GM19239 (cell line): ENCODE measurements around the gene SLFN5.
"Not testable (repeated sequence)": the region's sequence is repeated elsewhere in the genome, so short reads cannot be mapped to it uniquely, and the experiment has no call there.

ENCODE experiments used
- DNase-seq: peaks from one replicate; pipeline ENCODE4 v3.0.0; 2011; ENCODE audit warnings: low spot score; ENCODE audit not compliant: insufficient read length
- FAIRE-seq: peaks from 2 replicates; lab custom pipeline; 2011; peaks lifted over from hg19 to GRCh38; lab: Jason Lieb, UNC

Gene SLFN5

DNA sequence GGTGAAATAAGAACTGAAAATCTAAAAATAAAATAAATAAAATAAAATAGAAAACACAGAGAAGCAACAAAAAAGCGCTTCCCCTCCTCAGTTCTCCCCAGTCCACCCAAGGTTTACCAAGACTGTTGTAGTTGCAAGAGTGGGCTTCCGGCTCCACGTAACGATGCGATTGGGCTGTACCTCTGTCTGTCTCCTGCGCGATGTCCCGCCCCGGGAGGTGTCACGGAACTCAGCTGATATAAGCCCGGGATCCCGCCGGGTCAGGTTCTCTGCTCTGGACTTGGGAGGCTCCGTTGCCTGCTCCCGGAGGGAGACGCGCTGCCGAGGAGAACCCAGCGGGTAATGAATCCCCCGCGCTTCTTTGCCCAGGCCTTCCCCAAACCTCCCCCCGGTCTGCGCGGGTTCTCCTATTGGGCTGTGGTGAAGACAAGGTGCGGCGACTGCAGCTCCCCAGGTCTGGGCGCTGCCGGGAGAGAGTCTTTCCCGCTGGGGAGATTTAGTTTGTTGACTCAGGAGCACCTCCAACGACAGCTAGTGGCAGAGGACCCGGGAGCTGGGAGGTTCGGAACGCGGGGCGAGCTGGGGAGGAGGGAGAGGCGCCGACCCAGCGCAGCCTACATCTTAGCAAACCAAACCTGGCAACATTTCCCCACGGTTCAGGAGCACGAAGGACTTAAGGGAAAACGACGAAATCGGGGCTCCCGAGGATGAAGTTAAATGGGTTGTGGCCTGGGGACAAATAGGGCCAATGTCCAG is at the start of gene SLFN5:
TSS of gene SLFN5 (plus strand) at position 268 of the 756 bp plus-strand sequence. CDS start 15,619 bp downstream, outside the sequence.
- DNase-seq (peak; percentile 64), FAIRE-seq (no peak)

DNA sequence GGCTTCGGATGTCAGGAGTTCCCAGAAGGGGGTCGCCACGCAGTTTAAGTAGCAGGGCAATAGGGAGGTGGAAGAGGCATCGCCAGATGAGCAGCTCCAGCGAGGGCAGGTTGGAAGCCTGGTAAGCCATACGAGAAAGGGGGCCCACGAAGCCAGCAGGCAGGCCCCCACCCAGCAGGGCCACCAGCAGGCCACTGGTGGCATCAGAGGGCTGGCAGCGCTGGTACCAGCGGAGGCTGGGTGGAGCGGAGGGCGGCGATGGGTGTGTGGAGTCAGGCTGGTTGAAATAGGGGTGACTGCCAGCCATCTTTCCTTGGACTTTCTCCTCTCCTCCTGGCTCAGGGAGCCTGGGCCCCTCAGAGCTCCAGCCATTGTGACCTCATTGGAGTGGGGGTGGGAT is 48.9 kb upstream of the SLFN5 start, which contains the start of gene SLC35G3:
TSS of gene SLC35G3 (minus strand) at position 393 of the 400 bp plus-strand sequence. CDS start at position 307, 86 bp downstream.
- FAIRE-seq, DNase-seq: not testable (repeated sequence)

DNA sequence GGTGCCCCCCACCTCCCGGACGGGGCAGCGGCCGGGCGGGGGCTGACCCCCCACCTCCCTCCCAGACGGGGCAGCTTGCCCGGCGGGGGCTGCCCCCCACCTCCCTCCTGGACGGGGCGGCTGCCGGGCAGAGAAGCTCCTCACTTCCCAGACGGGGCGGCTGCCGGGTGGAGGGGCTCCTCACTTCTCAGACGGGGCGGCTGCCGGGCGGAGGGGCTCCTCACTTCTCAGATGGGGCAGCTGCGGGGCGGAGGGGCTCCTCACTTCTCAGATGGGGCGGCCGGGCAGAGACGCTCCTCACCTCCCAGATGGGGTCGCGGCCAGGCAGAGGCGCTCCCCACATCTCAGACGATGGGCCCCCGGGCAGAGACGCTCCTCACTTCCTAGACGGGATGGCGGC is 47.8 kb upstream of the SLFN5 start:
- DNase-seq, FAIRE-seq: not testable (repeated sequence)

DNA sequence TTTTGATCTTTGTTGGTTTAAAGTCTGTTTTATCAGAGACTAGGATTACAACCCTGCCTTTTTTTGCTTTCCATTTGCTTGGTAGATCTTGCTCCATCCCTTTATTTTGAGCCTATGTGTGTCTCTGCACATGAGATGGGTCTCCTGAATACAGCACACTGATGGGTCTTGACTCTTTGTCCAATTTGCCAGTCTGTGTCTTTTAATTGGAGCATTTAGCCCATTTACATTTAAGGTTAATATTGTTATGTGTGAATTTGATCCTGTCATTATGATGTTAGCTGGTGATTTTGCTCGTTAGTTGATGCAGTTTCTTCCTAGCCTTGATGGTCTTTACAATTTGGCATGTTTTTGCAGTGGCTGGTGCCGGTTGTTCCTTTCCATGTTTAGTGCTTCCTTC is 40.3 kb upstream of the SLFN5 start:
- not testable (repeated sequence) for FAIRE-seq, DNase-seq

DNA sequence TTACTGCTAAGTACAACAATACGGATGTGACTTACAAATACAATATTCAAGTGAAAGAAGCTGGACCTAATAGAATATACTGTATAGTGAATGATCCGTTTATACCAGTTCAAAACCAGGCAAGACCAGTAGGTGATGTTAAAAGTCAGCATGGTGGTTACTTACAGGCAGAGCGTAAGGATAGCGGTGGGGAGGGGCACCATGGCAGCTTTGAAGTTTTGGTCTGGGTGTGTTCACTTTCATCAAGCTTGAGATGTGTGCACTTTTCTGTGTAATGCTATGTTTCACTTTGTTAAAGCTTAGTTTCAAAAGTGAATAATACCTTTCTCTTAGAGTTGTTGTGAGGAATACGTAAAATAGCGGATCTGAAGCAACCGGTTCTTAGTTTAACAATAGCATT is 32.1 kb upstream of the SLFN5 start:
- no peak for FAIRE-seq
- DNase-seq: no peak

DNA sequence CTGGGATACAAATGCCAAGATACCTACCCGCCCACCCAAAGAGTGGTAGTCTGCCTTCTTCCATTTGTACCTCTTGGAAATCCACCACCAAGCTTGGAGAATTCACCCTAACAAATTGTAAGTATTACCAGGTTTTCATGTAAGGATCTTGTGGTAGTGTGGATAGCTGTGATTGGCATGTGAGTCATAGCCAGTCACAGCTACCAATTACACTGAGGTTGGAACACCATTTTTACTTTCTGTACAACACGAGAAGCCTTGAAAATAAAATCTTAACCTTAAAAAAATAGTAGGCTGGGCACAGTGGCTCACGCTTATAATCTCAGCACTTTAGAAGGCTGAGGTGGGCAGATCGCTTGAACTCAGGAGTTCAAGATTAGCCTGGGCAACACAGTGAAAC is 30.2 kb upstream of the SLFN5 start:
- FAIRE-seq (no peak), DNase-seq (no peak)

DNA sequence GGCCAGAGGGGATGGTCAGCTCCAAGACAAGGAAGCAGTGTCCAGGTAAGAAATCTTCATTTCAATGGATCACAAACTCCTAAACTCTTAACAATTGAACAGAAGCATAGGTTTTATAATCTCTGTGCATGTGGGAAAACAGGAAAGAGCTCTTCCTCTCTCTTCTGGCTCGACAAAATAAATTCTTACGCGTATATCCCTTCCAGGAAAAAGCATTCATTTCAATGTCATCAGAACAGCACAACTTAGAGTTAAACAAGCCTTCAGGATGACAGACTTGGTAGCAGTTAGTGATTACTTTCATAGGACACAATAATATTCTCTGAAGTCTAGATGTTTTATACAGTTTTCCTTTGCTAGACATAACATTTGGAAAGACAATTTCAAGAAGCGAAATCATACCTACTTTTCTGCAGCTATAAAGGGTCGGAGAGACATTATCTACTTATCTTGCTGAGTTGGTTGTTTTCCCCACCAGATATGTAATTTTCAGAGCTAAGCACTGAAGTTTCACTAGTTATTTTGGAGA is 29.4 kb upstream of the SLFN5 start:
- no peak for FAIRE-seq
- DNase-seq: no peak

DNA sequence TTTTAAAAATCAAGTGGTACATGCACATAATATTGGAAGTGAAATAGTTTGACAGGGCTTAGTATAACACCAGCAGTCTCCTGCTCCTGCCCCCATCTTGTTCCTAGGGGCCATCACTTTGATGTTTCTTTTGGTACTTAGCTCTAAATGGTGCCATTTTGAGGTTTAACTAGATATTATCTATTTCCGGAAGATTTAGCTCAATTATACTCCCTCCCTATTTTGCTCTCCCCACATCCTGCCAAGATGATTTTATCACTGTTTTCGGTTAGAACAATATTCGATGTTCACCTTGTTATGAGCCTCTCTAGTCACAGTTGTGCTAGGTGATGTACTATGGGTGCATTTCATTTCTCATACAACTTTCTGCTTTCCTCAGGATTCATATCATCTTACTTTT is 28.7 kb upstream of the SLFN5 start:
- peak; percentile 52 for FAIRE-seq
- DNase-seq: no peak

DNA sequence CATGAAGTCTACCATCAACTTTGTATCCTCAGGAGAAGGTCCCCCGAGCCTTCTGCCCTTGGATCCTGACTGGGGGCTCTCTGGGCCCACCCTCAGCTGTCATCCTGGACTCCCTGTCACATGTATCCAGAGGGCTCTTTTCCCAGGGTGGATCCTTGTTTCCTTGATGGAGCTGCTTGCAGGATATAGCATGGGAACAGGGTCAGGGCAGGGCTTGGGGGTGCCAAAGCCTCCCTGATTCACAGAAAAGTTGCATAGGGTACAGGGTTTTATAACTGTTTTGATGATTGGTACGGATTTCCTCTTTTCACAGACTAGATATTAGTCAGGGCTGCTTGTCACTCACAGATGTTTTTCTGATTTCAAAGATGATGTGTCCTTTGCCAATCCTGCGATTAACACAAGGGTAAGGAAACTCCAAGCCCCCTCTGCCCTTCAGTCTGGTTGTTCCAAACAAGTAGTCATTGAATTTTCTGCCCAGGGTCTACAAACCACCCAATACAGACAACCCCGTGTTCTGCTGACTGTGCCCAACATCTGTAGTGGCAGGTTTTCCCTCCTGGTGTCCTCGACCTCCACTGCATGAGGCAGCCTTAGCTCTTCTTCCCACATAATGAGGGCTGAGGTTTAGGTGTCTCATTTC is 28.1 kb upstream of the SLFN5 start:
- FAIRE-seq: peak; percentile 73
- DNase-seq: no peak

DNA sequence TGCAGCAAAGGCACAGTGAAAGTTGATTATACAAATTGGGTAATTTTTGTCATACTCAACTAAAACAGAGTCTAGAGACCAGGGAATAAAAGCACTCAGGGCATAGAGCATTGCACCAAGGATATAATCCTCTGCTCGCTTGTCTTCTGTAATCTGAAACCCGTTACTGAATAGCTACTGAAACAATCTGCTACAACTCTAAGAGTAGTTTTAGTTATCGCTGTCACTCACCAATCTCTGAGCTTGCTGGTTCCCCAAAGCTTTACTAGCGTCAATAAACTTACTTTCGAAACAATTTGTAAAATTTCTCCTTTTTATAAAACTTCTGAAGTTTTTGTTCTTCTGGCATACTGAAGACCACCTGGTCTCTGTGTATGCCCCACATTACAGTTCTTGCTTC is 25.8 kb upstream of the SLFN5 start:
- no peak for FAIRE-seq

DNA sequence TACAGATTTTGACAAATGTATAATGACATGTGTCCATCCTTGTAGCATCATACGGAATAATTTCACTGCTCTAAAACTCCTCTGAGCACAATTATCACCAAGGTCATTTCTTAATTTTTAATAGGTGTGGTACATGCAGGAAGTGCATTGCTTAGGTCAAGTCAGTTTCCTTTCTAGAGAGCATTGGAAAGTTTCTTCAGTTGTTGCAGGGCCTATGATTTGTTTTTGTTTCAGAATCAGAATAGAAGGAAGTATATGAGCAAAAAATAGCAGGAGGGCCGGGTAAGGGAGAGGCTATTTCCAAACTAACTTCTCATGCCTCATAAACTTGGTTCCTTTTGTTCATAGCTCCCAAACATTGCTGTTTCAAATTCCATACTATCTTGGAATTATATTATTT is 24.0 kb upstream of the SLFN5 start:
- DNase-seq: no peak
- peak; percentile 92 for FAIRE-seq

More for the DNA sequence above, 25.8 kb upstream of the SLFN5 start:
- DNase-seq: no peak

DNA sequence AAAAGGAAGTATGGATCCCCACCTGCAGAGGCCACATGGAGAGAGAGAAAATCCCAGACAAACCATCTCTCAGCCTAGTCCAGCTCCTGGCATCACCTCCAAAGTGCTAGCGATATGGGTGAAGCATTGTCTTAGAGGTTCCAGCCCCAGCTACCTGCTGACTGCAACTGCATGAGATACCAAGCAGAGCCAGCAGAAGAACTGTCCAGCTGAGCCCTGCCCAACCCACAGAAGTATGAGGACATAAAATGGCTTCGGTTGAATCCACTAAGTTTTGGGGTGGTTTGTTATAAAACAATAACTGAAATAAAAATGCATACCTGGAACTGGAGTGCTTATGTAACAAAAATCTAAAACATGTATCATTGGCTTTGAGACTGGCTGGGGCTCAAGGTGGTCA is 20.4 kb upstream of the SLFN5 start:
- FAIRE-seq (no peak), DNase-seq (no peak)

DNA sequence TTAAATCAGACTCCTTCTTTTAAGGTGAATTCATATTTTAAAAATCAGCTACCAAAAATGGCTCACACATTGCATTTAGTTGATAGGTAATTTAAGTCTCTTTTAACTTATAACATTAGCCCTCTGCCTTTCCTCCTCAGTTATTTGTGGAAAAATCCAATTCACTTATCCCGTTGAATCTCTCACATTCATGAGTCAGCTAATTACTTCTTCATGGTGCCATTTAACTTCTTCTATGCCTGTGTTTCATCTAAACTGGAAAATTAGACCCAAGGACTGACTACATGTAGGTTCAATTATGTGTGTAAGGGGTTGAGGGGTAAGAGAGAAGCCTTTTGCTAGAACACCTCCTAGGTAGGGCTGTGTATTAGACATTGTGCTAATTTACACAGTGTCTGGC is 18.4 kb upstream of the SLFN5 start:
- no peak for FAIRE-seq
- no peak for DNase-seq

DNA sequence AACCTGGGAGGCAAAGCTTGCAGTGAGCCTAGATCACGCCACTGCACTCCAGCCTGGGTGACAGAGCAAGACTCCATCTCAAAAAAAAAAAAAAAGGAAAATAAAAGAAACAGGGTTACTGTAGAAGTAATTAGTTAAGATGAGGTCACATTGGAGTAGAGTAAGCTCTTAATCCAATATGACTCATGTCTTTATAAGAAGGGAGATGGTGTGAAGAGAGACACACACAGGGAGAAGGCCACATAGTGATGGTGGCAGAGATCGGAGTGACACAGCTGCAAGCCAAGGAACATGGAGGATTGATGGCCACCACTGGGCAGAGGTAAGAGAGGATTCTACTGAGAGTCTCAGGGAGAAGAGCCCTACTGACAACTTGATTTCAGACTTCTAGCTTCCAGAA is 15.3 kb upstream of the SLFN5 start:
- no peak for FAIRE-seq
- no peak for DNase-seq

DNA sequence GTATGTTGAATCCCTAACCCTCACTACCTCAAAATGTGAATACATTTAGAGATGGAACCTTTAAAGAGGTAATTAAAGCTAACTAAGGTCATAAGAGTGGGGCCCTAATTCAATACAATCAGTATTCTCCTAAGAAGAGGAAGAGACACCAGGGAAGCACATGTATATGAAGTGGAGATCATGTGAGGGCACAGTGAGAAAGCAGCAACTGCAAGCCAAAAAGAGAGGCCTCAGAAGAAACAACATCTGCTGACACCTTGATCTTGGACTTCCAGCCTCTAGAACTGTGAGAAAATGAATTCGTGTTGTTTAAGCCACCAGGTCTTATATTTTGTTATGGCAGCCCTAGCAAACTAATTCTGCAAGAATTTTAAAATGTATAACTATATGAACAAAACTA is 13.2 kb upstream of the SLFN5 start:
- FAIRE-seq: no peak
- DNase-seq: no peak

DNA sequence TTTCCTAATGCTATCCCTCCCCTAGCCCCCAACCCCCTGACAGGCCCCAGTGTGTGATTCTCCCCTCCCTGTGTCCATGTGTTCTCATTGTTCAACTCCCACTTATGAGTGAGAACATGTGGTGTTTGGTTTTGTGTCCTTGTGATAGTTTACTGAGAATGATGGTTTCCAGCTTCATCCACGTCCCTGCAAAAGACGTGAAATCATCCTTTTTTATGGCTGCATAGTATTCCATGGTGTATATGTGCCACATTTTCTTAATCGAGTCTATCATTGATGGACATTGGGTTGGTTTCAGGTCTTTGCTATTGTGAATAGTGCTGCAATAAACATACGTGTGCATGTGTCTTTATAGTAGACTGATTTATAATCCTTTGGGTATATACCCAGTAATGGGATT is 8.6 kb upstream of the SLFN5 start:
- not testable (repeated sequence) for FAIRE-seq

DNA sequence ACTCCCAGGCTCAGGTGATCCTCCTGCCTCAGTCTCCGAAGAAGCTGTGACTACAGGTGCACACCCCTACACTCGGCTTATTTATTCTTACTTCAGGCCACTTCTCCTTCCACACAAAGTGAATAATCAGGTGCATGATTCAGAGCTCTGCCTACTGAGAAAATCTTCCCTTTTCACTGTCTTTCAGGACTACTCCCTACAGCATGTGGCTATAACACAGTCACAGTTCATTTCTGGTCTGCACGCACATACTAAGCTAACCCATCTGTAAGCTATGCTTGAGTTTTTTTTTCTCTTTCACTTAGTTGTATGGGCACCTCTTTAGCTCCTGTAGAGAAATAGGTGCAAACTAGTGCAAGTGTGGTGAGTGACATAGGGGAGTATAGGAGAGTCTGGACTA is 7.6 kb upstream of the SLFN5 start:
- FAIRE-seq: no peak
- no peak for DNase-seq

More for the DNA sequence above, 8.6 kb upstream of the SLFN5 start:
- DNase-seq: not testable (repeated sequence)

DNA sequence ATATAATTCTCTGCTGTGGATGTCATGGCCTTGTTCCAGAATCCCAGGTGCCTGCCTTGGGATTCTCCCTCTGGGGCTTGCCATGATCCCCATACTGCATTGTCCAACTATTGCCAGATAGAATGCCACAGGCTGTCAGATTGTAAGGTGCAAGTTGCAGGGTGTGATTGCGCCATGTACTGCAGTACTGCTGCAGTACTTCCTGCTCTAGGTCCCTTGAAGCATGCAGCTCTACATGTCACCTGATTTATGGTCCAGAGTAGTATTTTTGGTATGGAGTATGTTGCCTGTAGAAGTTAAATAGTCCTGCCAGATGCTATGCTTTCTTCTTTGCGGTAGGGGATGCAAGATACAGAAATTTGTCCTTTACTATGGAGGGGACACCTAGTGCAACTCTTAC is 7.0 kb upstream of the SLFN5 start:
- FAIRE-seq (no peak), DNase-seq (no peak)

DNA sequence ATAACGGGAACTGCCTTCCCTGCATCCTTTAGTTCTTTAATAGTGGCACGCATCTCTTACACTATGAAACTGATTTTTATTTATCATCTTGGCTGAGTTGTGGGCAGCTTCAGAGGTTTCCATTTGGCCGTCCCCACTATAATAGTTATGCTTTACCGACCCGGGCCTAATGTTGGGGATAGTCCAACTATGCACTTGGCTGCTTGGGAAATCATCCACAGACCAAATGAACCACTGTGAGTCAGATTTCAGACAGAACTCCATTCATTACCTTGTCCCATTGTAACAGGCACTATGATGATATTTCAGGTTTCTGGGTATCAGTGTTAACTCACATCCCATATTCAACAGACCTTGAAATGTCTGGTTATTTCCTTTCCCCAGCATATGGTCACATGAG is 6.1 kb upstream of the SLFN5 start:
- no peak for DNase-seq
- FAIRE-seq: no peak

DNA sequence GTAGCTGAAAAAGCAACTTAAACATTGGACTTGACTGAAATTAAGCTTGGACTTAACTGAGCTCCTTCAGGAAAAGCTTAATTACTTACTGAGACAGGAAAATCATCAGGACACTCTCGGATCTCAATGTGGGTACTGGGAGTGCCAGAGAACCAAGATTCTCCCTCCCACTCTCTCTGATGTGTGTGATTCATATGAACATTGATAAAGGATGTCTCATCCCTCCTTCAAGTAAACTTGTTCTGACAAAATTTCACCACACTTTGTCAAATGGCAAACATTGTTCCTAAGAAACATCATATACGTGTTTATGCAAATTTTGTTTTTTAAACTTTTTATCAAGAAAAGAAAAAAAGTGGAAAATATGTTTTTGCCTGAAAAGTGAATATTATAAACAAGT is 4.1 kb upstream of the SLFN5 start:
- FAIRE-seq (no peak), DNase-seq (no peak)

DNA sequence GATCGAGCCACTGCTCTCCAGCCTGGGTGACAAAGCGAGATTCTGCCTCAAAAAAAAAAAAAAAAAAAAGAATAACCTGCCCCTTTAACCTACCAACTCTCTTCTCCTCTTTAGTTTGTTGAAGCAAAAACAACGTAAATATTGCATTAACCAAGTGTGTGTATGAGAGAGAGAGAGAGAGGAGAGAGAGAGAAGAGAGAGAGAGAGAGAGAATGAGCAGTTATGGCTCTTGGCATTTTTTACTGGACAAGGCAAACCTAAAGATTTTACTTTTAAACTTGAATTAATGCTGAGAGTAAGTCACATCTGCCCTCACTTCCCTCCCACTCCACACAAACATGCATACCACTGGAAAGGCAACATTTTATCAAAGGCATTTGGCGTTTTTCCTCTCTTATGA is 3.0 kb upstream of the SLFN5 start:
- DNase-seq (no peak), FAIRE-seq (no peak)
